Neuronal stem cell (in vitro differentiated cells): ENCODE data around the gene TSPOAP1.

Experiments
- DNase-seq: peaks from one replicate; pipeline ENCODE4 v3.0.0-alpha.2; 2013; ENCODE audit warnings: low spot score
- H2AFZ ChIP-seq: one replicate; pipeline ENCODE4 v1.6.1; 2013; ENCODE audit warnings: mild to moderate bottlenecking, low read length, inconsistent platforms
- H2AK5ac ChIP-seq: 2 replicates; pipeline ENCODE4 v1.6.1; 2013; ENCODE audit warnings: low read depth, mild to moderate bottlenecking, inconsistent platforms, low read length, moderate library complexity, mixed read lengths
- H2BK120ac ChIP-seq: 2 replicates; pipeline ENCODE4 v1.6.1; 2013; ENCODE audit warnings: low read depth, mild to moderate bottlenecking, inconsistent platforms, low read length, moderate library complexity, mixed read lengths
- H2BK12ac ChIP-seq: one replicate; pipeline ENCODE4 v1.6.1; 2013; ENCODE audit warnings: low read length, inconsistent platforms
- H2BK15ac ChIP-seq: 2 replicates; pipeline ENCODE4 v1.6.1; 2013; ENCODE audit warnings: mild to moderate bottlenecking, low read length, inconsistent platforms, mixed read lengths
- H2BK5ac ChIP-seq: one replicate; pipeline ENCODE4 v1.6.1; 2013; ENCODE audit warnings: inconsistent platforms, mild to moderate bottlenecking, low read length, moderate library complexity
- H3K14ac ChIP-seq: one replicate; pipeline ENCODE4 v1.6.1; 2013; ENCODE audit warnings: low read length, inconsistent platforms
- H3K18ac ChIP-seq: 2 replicates; pipeline ENCODE4 v1.6.1; 2013; ENCODE audit warnings: low read length, inconsistent platforms
- H3K23ac ChIP-seq: 2 replicates; pipeline ENCODE4 v1.6.1; 2013; ENCODE audit warnings: low read depth, mild to moderate bottlenecking, mixed read lengths, low read length, inconsistent platforms; ENCODE audit not compliant: poor library complexity
- H3K27ac ChIP-seq: replicated peaks from 3 replicates; pipeline ENCODE4 v1.5.1; 2013; ENCODE audit warnings: low read length, inconsistent platforms
- H3K27me3 ChIP-seq, 3 experiments: 2 replicates each; pipeline ENCODE4 v1.6.1; 2013; ENCODE audit warnings: low read length in 3 of 3, mild to moderate bottlenecking in 2 of 3, inconsistent platforms in 1 of 3, low read depth in 1 of 3, mixed read lengths in 1 of 3, moderate library complexity in 1 of 3; ENCODE audit not compliant: control insufficient read depth in 3 of 3, insufficient read depth in 3 of 3
- H3K36me3 ChIP-seq, 2 donors: replicated peaks in 1 of 2; 2 replicates each; pipeline ENCODE4 v1.6.1; 2013; ENCODE audit warnings: low read length in 2 of 2; ENCODE audit not compliant: control insufficient read depth in 2 of 2, insufficient read depth in 2 of 2
- H3K4ac ChIP-seq: 2 replicates; pipeline ENCODE4 v1.6.1; 2013; ENCODE audit warnings: inconsistent platforms, mild to moderate bottlenecking, low read length, moderate library complexity
- H3K4me1 ChIP-seq, 2 donors: 1 replicate in 1 of 2; 2 replicates in 1 of 2; pipeline ENCODE4 v1.6.1; 2013; ENCODE audit warnings: low read length in 2 of 2, low read depth in 1 of 2; ENCODE audit not compliant: control insufficient read depth in 2 of 2, insufficient read depth in 1 of 2
- H3K4me2 ChIP-seq: one replicate; pipeline ENCODE4 v1.6.1; 2013; ENCODE audit warnings: mild to moderate bottlenecking, low read length, inconsistent platforms; ENCODE audit not compliant: insufficient read depth, poor library complexity, severe bottlenecking
- H3K4me3 ChIP-seq, 2 donors: 2 replicates each; pipeline ENCODE4 v1.5.1; 2013; ENCODE audit warnings: low read length in 2 of 2, mild to moderate bottlenecking in 2 of 2, inconsistent platforms in 1 of 2, moderate library complexity in 1 of 2
- H3K79me1 ChIP-seq: one replicate; pipeline ENCODE4 v1.6.1; 2013; ENCODE audit warnings: low read depth, mild to moderate bottlenecking, inconsistent platforms, low read length, moderate library complexity
- H3K9ac ChIP-seq: one replicate; pipeline ENCODE4 v1.6.1; 2013; ENCODE audit warnings: mild to moderate bottlenecking, low read depth, low read length, inconsistent platforms; ENCODE audit not compliant: poor library complexity
- H3K9me3 ChIP-seq, 2 donors: replicated peaks in 1 of 2; 2 replicates each; pipeline versions ENCODE3 to v1.6.1; 2013; ENCODE audit warnings: low read length in 2 of 2, mild to moderate bottlenecking in 2 of 2, inconsistent platforms in 1 of 2, low read depth in 1 of 2, mixed read lengths in 1 of 2, moderate library complexity in 1 of 2; ENCODE audit not compliant: control insufficient read depth in 2 of 2, insufficient read depth in 1 of 2
- H4K8ac ChIP-seq: one replicate; pipeline ENCODE4 v1.6.1; 2013; ENCODE audit warnings: low read depth, mild to moderate bottlenecking, inconsistent platforms, low read length, moderate library complexity
- H4K91ac ChIP-seq: one replicate; pipeline ENCODE4 v1.6.1; 2013; ENCODE audit warnings: low read length, low read depth, mild to moderate bottlenecking, inconsistent platforms; ENCODE audit not compliant: poor library complexity
- WGBS, 2 donors: extraction: QIAGEN DNeasy Blood & Tissue Kit; methylation state at CpG; one replicate each; pipeline ENCODE4 v1.1.7; 2013; ENCODE audit warnings: missing lambda C conversion rate in 2 of 2, mixed read lengths in 1 of 2; ENCODE audit not compliant: insufficient read length in 2 of 2, insufficient replicate concordance in 1 of 2; ENCODE audit errors: extremely low coverage in 2 of 2; 5-methylcytosine and 5-hydroxymethylcytosine counted together

Gene TSPOAP1

DNA sequence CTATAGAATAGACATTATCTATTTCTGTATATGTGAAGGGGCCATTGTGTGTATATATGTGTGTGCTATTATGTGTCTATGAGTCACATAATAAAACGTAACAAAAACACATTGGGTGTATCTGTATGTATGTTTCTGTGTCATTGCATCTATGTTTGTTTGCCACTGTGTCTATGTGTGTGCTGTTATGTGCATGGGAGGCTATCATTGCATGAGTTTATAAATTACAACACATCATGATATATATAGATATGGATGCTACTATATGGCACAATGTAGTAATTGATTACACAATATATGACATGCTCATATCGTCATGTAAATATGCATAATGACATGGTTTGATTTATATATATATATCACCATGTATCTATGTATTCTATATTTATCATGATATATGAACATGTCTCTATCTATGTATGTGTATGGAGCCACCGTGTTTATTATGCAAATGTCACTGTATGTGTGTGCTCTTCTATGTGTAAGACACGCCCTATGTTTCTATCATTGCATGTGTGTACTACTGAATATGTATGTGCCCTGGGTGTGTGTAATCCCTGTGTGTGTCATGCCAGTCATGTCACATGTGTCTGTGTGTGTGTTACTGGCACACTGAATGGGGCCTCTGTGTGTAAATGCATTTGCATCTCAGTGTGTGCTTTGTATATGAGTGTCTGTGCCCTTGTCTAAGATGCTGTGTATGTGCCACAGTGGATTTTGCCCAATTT, 1.4 kb upstream of the TSPOAP1 start:
- H3K79me1 ChIP-seq: peaks cover 6% of the 10 kb centered on the region
- H3K36me3 ChIP-seq: no peaks in the 10 kb centered on the region
- peaks cover 0 to 14% (median 0%) of the 10 kb centered on the region in 3 experiments for H3K27me3 ChIP-seq
- no peak overlapping the region for H4K91ac ChIP-seq
- no peak overlapping the region for H2AK5ac ChIP-seq
- H2BK15ac ChIP-seq: no peak overlapping the region
- no peak overlapping the region for H3K4ac ChIP-seq
- no peak overlapping the region for H3K4me3 ChIP-seq
- H2BK12ac ChIP-seq: no peak overlapping the region
- H2AFZ ChIP-seq: no peak overlapping the region
- H3K23ac ChIP-seq: no peak overlapping the region
- no peaks in the 10 kb centered on the region for H3K9me3 ChIP-seq
- H3K9ac ChIP-seq: no peak overlapping the region
- WGBS, 2 donors: no CpG with 5 or more reads among the region's 4 CpGs
- H3K14ac ChIP-seq: no peak overlapping the region
- no peak overlapping the region for H3K4me2 ChIP-seq
- no peak overlapping the region for H4K8ac ChIP-seq
- no peak for DNase-seq
- H3K27ac ChIP-seq: no peak overlapping the region
- no peak overlapping the region for H3K18ac ChIP-seq
- no peak overlapping the region for H2BK120ac ChIP-seq
- H2BK5ac ChIP-seq: no peak overlapping the region
- H3K4me1 ChIP-seq: peaks cover 13 to 28% of the 10 kb centered on the region in 2 donors

DNA sequence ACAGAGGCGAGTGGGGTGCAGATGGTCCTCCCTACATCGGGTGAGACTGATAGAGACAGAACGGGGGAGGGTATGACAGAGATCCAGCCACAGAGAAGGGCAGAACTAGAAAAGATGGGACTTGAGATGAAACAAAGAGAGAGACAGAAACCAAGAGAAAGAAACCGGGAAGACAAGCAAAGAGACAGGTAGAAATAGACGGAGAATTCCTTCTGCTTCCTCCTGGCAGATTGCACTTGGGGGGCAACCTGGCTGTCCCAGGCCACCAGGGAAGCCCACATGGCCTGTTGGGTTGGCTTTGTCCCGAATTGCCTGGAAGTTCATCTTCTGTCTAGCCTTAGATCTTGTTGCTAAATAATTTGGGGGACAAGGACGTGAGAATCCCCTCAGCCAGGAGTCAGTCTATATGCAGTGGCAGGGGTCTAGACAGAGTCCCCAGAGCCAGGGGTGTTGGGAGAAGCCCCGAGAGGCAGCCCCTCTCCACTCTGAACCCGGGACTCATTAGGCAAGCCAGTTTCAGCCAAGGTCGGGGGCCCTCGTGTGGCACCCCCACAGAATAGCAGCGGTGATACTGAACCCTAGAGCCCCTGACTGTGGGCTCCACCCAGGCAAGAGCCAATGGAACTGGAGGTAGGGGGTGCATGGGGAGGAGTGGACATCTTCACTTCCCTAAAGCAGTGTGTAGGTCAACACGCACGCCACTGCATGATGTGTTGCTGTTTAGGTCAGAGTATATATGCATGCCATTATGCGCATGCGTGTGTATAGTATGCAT, 627 bp upstream of the TSPOAP1 start:
- Histone ChIP-seq H3K9ac (peak overlapping the region; percentile 75), H3K18ac (peak overlapping the region; percentile 24), H4K91ac (no peak overlapping the region), H3K14ac (no peak overlapping the region), H3K4ac (no peak overlapping the region), H3K4me1 (peaks cover 13 to 30% of the 10 kb centered on the region in 2 donors), H2BK5ac (no peak overlapping the region), H3K36me3 (no peaks in the 10 kb centered on the region), H3K27ac (peak overlapping the region; percentile 33), H3K23ac (peak overlapping the region; percentile 30), H2BK15ac (no peak overlapping the region), H2AFZ (peak overlapping the region; percentile 86), H3K9me3 (no peaks in the 10 kb centered on the region), H3K4me3 (peak overlapping the region; percentile 41 to 74), H3K79me1 (peaks cover 6% of the 10 kb centered on the region), H2AK5ac (peak overlapping the region; percentile 59), H3K27me3 (peaks cover 0 to 17% (median 0%) of the 10 kb centered on the region in 3 experiments), H4K8ac (no peak overlapping the region), H2BK12ac (no peak overlapping the region), H3K4me2 (peak overlapping the region; percentile 75), H2BK120ac (no peak overlapping the region)
- DNase-seq: no peak
- no CpG with 5 or more reads among the region's 16 CpGs for WGBS, 2 donors

GRCh38 chr17:58327363-58328194, 1.0 kb downstream of the TSPOAP1 start:
- Histone ChIP-seq H4K91ac (peak overlapping the region; percentile 81), H3K4me3 (peak overlapping the region in 1 of 2 donors; percentile 38), H2BK15ac (peak overlapping the region; percentile 69), H3K27me3 (peaks cover 0 to 29% (median 0%) of the 10 kb centered on the region in 3 experiments), H3K9ac (peak overlapping the region; percentile 81), H3K4me2 (peak overlapping the region; percentile 29), H2BK12ac (peak overlapping the region; percentile 96), H2BK120ac (peak overlapping the region; percentile 51), H3K79me1 (peaks cover 6% of the 10 kb centered on the region), H2BK5ac (peak overlapping the region; percentile 94), H3K14ac (peak overlapping the region; percentile 72), H3K27ac (peak overlapping the region; percentile 50), H2AFZ (peak overlapping the region; percentile 86), H3K9me3 (no peaks in the 10 kb centered on the region), H4K8ac (no peak overlapping the region), H3K23ac (peak overlapping the region; percentile 4), H3K4ac (peak overlapping the region; percentile 72), H2AK5ac (peak overlapping the region; percentile 98), H3K36me3 (no peaks in the 10 kb centered on the region), H3K18ac (peak overlapping the region; percentile 88), H3K4me1 (peaks cover 13 to 37% of the 10 kb centered on the region in 2 donors)
- DNase-seq: no peak
- WGBS, 2 donors: no CpG with 5 or more reads among the region's 19 CpGs
